Choroid plexus epithelial cell (primary cell): ENCODE results near the gene LDB2.

Experiments
- DNase-seq: peaks from one replicate; pipeline ENCODE4 v3.0.0-alpha.2; 2010; ENCODE audit warnings: low read depth
- H3K4me3 ChIP-seq: 2 replicates; pipeline ENCODE4 v1.5.1; 2011; ENCODE audit warnings: low read depth, mild to moderate bottlenecking, control low read depth, low read length, moderate library complexity
- CTCF ChIP-seq: conservative IDR thresholded peaks from 2 replicates; pipeline ENCODE4 v1.5.1; 2011; ENCODE audit warnings: low read depth, mild to moderate bottlenecking, control low read depth, inconsistent platforms, low read length, moderate library complexity

The LDB2 gene

DNA sequence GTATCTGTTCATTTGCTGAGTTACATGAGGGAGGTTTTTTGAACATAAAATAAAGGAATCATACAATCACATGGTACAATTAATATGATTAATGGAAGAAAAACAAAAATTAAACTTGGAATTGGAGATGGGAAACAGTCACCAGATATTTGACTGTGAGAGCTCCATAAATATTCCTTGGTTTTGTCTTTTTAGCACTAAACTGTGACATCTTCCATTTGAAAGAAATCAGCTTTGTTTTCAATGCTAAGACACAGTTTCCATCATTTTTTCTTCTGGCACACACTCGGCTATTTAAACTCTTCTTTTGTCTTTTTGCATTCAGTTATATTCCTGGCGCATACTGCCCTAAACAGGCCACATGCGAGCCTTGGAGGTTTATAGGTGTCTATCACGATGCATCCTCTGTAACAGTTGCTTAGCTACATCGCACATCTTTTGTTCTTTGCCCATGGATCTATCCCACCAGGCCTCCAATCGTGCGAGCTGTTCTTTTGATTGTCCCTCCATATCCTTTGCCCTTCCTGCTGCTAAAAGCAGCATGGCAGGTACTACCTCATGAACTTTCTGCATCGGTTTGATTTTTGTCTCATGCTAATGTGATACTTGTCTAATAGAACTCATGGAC is 158.3 kb downstream of the LDB2 start:
- TF ChIP-seq CTCF = no peak
- no peak for DNase-seq
- no peak overlapping the region for H3K4me3 ChIP-seq

- TF ChIP-seq CTCF = no peak
- no peak for DNase-seq
- H3K4me3 ChIP-seq = no peak overlapping the region
These were observed 159.9 kb downstream of the LDB2 start for GRCh38 chr4:16738558-16738957.

GRCh38 chr4:16733509-16733908 is 164.9 kb downstream of the LDB2 start:
- H3K4me3 ChIP-seq = no peak overlapping the region
- no peak for DNase-seq
- no peak for TF ChIP-seq CTCF

- H3K4me3 ChIP-seq = no peak overlapping the region
- TF ChIP-seq CTCF = no peak
- DNase-seq = no peak
These were observed 165.7 kb downstream of the LDB2 start for GRCh38 chr4:16732741-16733140.

- H3K4me3 ChIP-seq = no peak overlapping the region
- no peak for TF ChIP-seq CTCF
- no peak for DNase-seq
These were observed 166.6 kb downstream of the LDB2 start for GRCh38 chr4:16731776-16732380.

DNA sequence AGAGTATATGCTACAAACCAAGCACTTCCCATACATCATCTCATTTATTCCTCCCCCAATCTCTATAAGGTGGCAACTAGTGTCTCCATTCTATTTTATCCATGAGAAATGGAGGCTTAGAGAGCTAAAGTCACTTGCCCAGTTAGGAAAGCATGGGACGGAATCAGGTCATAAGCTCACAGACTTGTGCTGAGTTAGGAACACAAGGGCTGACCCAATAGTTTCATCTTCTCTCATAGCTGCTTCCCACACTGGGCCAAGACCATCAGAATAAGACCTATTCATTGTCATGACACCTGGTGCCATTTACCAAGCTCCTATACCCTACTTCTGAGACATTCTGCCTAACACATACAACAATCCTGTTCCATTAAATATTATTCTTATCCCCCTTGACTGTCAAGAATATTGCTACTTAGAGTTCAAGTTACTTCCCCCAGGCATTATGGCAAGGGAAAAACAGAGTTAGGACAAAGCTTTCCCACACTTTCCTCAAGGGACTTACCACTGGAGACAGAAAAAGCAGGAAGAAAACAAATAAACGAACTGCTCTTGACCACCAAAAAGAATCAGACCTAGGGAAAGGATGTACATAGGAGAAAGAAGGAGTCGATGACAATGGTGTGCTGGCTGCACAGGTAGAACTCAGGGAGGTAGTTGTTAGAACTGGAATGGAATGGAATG is 167.8 kb downstream of the LDB2 start:
- no peak for TF ChIP-seq CTCF
- DNase-seq = no peak
- H3K4me3 ChIP-seq = no peak overlapping the region

GRCh38 chr4:16729336-16729735 is 169.1 kb downstream of the LDB2 start:
- no peak for DNase-seq
- no peak for TF ChIP-seq CTCF

More at GRCh38 chr4:16729336-16729735, 169.1 kb downstream of the LDB2 start:
- no peak overlapping the region for H3K4me3 ChIP-seq
